Right lobe of liver (tissue), 6 donors: ENCODE results near the gene GINM1. TPM values are rescaled to one million over a fixed set of nuclear protein-coding genes. Genes with fewer than 3 reads are reported as not detected.

Source experiments
- ATAC-seq, 4 donors: fragments of 200-7000 bp; cut with Tn5 transposase; one replicate each; pipeline ENCODE4 v1.9.1; 2020; ENCODE audit warnings: mild to moderate bottlenecking in 4 of 4, moderate library complexity in 4 of 4
- DNase-seq, 3 donors: peaks; one replicate each; pipeline ENCODE4 v3.0.0-alpha.2; 2020
- H3K27ac ChIP-seq, 3 donors: fragments of 200-600 bp; one replicate each; pipeline ENCODE4 v1.8.0; 2022
- H3K27me3 ChIP-seq, 2 donors: fragments of 200-600 bp; one replicate each; pipeline ENCODE4 v1.8.0; 2022
- H3K36me3 ChIP-seq, 4 donors: fragments of 200-600 bp; sonication (generic) in 1 of 4; one replicate each; pipeline versions ENCODE4 v1.5.1 to v1.8.0; 2017 to 2022; ENCODE audit warnings: control low read depth in 1 of 4
- H3K4me1 ChIP-seq, 4 donors: fragments of 200-600 bp; sonication (generic) in 1 of 4; one replicate each; pipeline versions ENCODE4 v1.5.1 to v1.8.0; 2017 to 2022; ENCODE audit warnings: control low read depth in 1 of 4
- H3K4me3 ChIP-seq, 3 donors: fragments of 200-600 bp; one replicate each; pipeline ENCODE4 v1.8.0; 2022
- H3K9me3 ChIP-seq, 4 donors: fragments of 200-600 bp; sonication (generic) in 1 of 4; one replicate each; pipeline versions ENCODE4 v1.5.1 to v1.8.0; 2017 to 2022; ENCODE audit warnings: control low read depth in 1 of 4
- POLR2A ChIP-seq: fragments of 450-650 bp; IDR thresholded peaks from one replicate; pipeline ENCODE4 v1.6.1; 2017; ENCODE audit warnings: antibody characterized with exemption, mild to moderate bottlenecking
- WGBS: methylation state at CpG from one replicate; pipeline ENCODE4 v1.1.6; 2018; ENCODE audit warnings: low coverage, low lambda C conversion rate; ENCODE audit not compliant: insufficient coverage; ENCODE audit errors: missing lambda C conversion rate; 5-methylcytosine and 5-hydroxymethylcytosine counted together
- intact Hi-C, 2 donors: fragments of 100-400 bp; cut with DNase I; formaldehyde crosslinking; loops; one replicate each; pipeline versions ENCODE4 v1.11.2 to v1.14.1; 2022
- total RNA-seq, 6 experiments: library from RNA; depleted of rRNA in 2 of 6; stranded (reverse); fragments of >200 nt in 2 of 6; fragmentation: NEBNext Ultra II Directional in 3 of 6; extraction: Animal tissue kit (Norgen Biotek cat#: 25700) in 3 of 6; gene quantifications; one replicate each; pipeline versions ENCODE4 v1.1.0 to v1.2.4, GENCODE V29; 2016 to 2023
- TF ChIP-seq, protein P1 (sequence below), 4 donors: fragments of 200-600 bp in 3 of 4; fragments of 450-650 bp in 1 of 4; IDR thresholded peaks; one replicate each; pipeline versions ENCODE4 v1.5.1 to v1.8.0; 2016 to 2022; ENCODE audit warnings: antibody characterized with exemption in 4 of 4, mild to moderate bottlenecking in 2 of 4
- donor health status: DM: no; HTN: yes; CAD: no.
- donor health status: DM: no; HTN: no; CAD: no.
- donor health status: DM: no; HTN: no; CAD: no.
- donor health status: DM: no; HTN: yes; CAD: no.
- donor health status: DM: no; HTN: yes; CAD: no.

Gene GINM1
- total RNA-seq, 6 experiments from 2014 or later, result 20.1 to 26.0 (median 21.8) TPM

DNA sequence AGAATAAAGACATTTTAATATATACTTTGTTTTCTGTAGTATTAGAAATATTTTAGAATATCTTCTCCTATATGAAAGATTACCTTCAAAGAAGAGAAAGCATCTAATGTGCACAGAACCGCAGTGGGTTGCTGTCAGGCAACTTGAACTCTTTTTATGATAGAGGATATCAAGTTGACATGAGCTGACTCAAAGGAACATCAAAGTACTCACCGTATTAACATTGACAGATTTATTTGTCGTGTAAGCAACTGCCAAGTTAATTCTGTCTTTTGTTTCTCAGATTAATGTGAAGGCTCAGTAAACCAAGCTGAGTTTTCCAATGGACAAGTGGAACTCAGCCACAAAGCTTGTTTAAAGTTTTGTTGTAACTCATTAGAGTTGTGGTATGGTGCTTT, 2.2 kb upstream of the GINM1 start:
- H3K27me3 ChIP-seq, result no peaks in the 10 kb centered on the region
- intact Hi-C loops, result no loop called here
- WGBS, result 72% methylated on average over 3 of the region's 3 CpGs
- no peak for TF ChIP-seq POLR2A
- TF ChIP-seq, protein P1, sequence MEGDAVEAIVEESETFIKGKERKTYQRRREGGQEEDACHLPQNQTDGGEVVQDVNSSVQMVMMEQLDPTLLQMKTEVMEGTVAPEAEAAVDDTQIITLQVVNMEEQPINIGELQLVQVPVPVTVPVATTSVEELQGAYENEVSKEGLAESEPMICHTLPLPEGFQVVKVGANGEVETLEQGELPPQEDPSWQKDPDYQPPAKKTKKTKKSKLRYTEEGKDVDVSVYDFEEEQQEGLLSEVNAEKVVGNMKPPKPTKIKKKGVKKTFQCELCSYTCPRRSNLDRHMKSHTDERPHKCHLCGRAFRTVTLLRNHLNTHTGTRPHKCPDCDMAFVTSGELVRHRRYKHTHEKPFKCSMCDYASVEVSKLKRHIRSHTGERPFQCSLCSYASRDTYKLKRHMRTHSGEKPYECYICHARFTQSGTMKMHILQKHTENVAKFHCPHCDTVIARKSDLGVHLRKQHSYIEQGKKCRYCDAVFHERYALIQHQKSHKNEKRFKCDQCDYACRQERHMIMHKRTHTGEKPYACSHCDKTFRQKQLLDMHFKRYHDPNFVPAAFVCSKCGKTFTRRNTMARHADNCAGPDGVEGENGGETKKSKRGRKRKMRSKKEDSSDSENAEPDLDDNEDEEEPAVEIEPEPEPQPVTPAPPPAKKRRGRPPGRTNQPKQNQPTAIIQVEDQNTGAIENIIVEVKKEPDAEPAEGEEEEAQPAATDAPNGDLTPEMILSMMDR (IDR thresholded peaks at IDR 0.05), result no peak
- no peaks in the 10 kb centered on the region for H3K36me3 ChIP-seq
- DNase-seq (no peak), ATAC-seq (no peak)
- H3K27ac ChIP-seq, result no peak overlapping the region
- H3K4me3 ChIP-seq, result no peak overlapping the region
- no peaks in the 10 kb centered on the region for H3K9me3 ChIP-seq
- peaks cover 0 to 6% (median 0%) of the 10 kb centered on the region in 4 donors for H3K4me1 ChIP-seq

DNA sequence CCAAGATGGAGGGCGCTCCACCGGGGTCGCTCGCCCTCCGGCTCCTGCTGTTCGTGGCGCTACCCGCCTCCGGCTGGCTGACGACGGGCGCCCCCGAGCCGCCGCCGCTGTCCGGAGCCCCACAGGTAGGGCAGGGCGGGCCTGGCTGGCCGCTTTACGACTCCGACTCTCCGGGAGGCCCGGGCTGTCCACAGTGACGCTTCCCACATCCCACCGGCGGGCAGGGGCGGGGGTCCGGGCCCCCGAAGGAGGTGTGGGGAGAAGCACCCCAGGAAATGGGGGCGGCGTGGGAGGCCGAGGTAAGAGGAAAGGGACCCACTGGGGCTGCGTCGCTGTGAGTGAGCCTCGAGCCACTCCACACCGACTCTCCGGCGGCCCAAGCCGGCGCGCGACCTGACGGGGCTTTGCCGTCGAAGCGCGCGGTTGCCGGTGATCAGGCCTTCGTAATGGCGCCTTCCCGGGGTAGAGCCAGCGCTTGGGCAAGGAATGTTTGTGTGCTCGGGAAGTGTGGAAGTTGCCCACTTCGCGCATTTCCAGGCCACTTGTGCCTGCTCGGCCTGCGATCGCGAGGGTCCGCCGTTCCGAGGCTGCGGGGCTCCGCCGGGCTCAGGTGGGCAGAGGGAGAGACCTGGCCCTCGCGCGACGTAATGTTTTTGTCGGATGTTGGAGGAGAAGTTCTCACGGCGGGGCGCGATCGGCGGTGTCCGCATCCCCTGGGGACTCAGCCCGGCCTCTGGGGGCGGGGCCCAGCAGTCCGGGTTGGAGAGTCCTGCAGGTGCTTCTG, 427 bp downstream of the GINM1 start:
- peak overlapping the region; percentile 73 to 99 (median 95) for H3K4me3 ChIP-seq
- TF ChIP-seq, protein P1 (IDR thresholded peaks at IDR 0.05), result no peak
- peak; percentile 35 for TF ChIP-seq POLR2A
- intact Hi-C loops, result no loop called here
- H3K9me3 ChIP-seq, result no peaks in the 10 kb centered on the region
- H3K27me3 ChIP-seq, result no peaks in the 10 kb centered on the region
- H3K4me1 ChIP-seq, result peaks cover 0 to 10% (median 0%) of the 10 kb centered on the region in 4 donors
- peak overlapping the region; percentile 62 to 82 (median 72) for H3K27ac ChIP-seq
- WGBS, result 0% methylated on average over 15 of the region's 81 CpGs
- ATAC-seq, result peak; percentile 40 to 54 (median 45)
- peak; percentile 65 to 74 (median 70) for DNase-seq
- H3K36me3 ChIP-seq, result no peaks in the 10 kb centered on the region

DNA sequence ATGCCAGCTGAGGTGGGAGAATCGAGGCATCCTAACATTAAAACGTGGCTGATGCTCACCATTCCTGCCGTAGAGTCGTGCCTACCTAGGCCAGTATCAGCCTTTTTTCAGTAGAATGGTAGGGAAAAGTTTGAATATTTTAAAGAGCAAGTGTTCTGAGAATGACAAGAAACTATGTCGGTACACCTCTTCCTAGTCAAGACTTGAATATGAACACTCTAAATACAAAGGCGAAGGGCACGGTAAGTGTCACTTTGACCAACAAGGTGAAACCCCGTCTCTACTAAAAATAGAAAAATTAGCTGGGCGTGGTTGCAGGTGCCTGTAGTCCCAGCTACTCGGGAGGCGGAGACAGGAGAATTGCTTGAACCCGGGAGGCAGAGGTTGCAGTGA, 1.0 kb downstream of the GINM1 start:
- ATAC-seq (no peak), DNase-seq (no peak)
- H3K27me3 ChIP-seq, result no peaks in the 10 kb centered on the region
- peak overlapping the region; percentile 73 to 99 (median 95) for H3K4me3 ChIP-seq
- intact Hi-C loops, result no loop called here
- TF ChIP-seq, protein P1 (IDR thresholded peaks at IDR 0.05), result no peak
- TF ChIP-seq POLR2A, result no peak
- H3K27ac ChIP-seq, result no peak overlapping the region
- peaks cover 0 to 10% (median 0%) of the 10 kb centered on the region in 4 donors for H3K4me1 ChIP-seq
- H3K36me3 ChIP-seq, result no peaks in the 10 kb centered on the region
- no peaks in the 10 kb centered on the region for H3K9me3 ChIP-seq
- 21% methylated on average over 12 of the region's 12 CpGs for WGBS

DNA sequence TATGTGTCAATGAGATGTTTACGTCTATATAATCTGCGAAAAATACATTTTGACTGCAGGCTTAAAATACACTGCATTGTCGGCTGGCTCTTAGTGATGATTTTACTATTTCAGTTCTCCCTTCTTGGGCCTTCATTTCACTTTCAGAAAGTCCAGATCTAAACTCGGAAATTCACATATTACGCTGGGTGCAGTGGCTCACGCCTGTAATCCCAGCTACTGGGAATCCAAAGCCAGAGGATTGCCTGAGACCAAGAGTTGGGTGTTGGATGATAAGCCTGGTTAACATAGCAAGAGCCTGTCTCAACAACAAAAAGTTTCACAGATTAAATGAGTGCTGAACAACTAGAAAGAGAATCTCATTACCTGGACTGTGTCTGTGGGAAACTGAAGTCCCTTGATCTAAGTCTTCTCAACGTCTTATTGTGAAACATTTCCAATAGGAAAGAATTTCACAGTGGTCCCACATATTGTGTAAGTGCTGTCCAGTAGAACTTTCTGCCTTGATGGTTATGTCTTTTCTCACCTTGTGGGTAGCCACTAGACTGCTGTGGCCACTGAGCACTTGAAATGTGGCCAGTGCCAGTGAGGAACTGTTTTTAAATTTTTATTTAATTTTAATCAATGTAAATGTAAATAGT, 1.9 kb downstream of the GINM1 start:
- WGBS, result 89% methylated on average over 7 of the region's 7 CpGs
- DNase-seq, result no peak

More for the DNA sequence above, 1.9 kb downstream of the GINM1 start:
- no peak for ATAC-seq
- TF ChIP-seq, protein P1 (IDR thresholded peaks at IDR 0.05), result no peak
- no peak for TF ChIP-seq POLR2A
- H3K4me1 ChIP-seq, result peaks cover 0 to 10% (median 0%) of the 10 kb centered on the region in 4 donors
- no peak overlapping the region for H3K27ac ChIP-seq
- intact Hi-C loops, result no loop called here
- no peaks in the 10 kb centered on the region for H3K9me3 ChIP-seq
- no peaks in the 10 kb centered on the region for H3K36me3 ChIP-seq
- no peak overlapping the region for H3K4me3 ChIP-seq
- no peaks in the 10 kb centered on the region for H3K27me3 ChIP-seq
